ENCODE results near the gene MKS1.

MKS1 gene

DNA sequence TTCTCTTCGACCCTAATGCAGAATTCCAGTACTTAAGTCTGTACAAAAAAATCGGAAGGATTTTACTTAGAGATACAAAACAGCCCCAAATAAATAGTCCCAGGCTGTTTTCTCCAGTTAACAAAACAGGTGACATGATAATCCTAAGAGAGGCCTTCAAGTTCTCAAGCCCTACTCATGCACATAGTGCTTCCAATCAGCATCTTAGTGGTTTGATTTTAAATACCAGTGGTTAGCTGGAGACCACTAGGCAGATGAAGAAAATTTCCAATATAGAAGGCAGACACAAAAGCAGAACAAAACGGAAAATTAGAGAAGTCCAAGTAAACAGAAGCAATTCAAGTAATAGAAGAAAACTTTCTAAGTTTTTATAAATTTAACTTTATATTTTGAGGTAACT is 57.5 kb downstream of the MKS1 start:
- Histone ChIP-seq H3K79me2 (ENCODE audit: low read length) (no peaks in the 10 kb centered on the region), H3K9ac (ENCODE audit: low read length) (no peak overlapping the region), H2AFZ (ENCODE audit: low read depth, low read length) (no peak overlapping the region), H3K36me3 (replicated peaks; ENCODE audit: low read depth, low read length) (no peaks in the 10 kb centered on the region), H3K4me2 (ENCODE audit: low read length) (no peak overlapping the region), H4K20me1 (ENCODE audit: insufficient read depth, low read length) (no peaks in the 10 kb centered on the region), H3K4me3 (ENCODE audit: low read length) (no peak overlapping the region), H3K4me1 (ENCODE audit: low read length) (no peaks in the 10 kb centered on the region), H3K9me3 (ENCODE audit: insufficient read depth, low read length) (no peaks in the 10 kb centered on the region), H3K27me3 (ENCODE audit: low read depth, low read length) (peaks cover 42% of the 10 kb centered on the region), H3K27ac (ENCODE audit: low read length) (no peak overlapping the region)
- TF ChIP-seq, protein P1, sequence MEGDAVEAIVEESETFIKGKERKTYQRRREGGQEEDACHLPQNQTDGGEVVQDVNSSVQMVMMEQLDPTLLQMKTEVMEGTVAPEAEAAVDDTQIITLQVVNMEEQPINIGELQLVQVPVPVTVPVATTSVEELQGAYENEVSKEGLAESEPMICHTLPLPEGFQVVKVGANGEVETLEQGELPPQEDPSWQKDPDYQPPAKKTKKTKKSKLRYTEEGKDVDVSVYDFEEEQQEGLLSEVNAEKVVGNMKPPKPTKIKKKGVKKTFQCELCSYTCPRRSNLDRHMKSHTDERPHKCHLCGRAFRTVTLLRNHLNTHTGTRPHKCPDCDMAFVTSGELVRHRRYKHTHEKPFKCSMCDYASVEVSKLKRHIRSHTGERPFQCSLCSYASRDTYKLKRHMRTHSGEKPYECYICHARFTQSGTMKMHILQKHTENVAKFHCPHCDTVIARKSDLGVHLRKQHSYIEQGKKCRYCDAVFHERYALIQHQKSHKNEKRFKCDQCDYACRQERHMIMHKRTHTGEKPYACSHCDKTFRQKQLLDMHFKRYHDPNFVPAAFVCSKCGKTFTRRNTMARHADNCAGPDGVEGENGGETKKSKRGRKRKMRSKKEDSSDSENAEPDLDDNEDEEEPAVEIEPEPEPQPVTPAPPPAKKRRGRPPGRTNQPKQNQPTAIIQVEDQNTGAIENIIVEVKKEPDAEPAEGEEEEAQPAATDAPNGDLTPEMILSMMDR (IDR thresholded peaks at IDR 0.05; ENCODE audit: low read depth, low read length) = no peak
- no peak for TF ChIP-seq EZH2phosphoT487 (IDR thresholded peaks at IDR 0.05; ENCODE audit: low read depth)

DNA sequence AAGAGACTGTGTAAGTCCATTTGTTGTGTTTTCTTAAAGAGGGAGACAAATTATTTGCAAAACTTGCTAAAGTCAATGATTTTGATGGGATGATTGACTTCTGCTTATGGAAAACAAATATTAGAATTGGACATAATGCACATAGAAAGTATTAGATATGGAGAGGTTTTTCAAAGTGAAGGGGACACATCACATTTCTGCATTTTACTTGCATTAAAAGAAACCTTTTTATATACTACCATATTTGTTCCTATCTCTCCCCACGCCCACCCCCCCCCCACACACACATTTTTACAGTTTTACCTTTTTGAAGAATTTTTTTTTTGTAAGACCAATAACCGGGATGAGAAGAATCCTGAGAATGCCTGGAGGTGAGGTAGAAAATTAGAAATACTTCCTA is 60.9 kb downstream of the MKS1 start:
- peaks cover 41% of the 10 kb centered on the region for H3K27me3 ChIP-seq (ENCODE audit: low read depth, low read length)
- no peaks in the 10 kb centered on the region for H3K36me3 ChIP-seq (replicated peaks; ENCODE audit: low read depth, low read length)

DNA sequence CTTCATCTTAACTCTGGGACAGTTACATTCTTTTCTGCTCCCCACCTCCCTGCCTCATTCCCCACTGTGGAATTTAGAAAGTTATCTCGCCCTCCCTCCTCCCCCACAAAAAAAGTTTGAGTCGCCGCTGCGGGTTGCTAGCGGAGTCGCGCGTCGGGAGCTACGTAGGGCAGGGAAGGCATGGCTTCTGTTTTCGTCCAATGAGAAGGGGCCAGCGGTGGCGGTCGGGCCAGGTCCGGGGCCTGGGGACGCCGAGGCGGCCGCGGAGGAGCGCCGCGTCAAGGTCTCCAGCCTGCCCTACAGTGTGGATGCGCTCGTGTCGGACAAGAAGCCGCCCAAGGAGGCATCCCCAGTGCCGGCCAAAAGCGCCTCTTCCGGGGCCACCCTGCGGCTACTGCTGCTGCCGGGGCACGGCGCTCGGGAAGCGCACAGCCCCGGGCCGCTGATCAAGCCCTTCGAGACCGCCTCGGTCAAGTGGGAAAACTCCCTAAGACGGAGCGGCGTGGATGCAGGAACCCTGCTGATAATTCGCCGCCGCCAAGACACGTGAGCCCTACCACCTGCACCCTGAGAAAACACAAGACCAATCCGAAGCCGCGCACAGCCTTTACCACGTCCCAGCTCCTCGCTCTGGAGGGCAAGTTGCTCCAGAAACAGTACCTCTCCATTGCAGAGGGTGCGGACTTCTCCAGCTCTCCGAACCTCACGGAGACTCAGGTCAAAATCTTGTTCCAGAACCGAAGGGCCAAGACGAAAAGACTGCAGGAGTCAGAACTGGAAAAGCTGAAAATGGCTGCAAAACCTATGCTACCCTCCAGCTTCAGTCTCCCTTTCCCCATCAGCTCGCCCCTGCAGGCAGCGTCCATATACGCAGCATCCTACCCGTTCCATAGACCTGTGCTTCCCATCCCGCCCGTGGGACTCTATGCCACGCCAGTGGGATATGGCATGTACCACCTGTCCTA is 61.9 kb downstream of the MKS1 start:
- no peaks in the 10 kb centered on the region for H3K9me3 ChIP-seq (ENCODE audit: insufficient read depth, low read length)
- TF ChIP-seq, protein P1 (IDR thresholded peaks at IDR 0.05; ENCODE audit: low read depth, low read length) = no peak
- TF ChIP-seq EZH2phosphoT487 (IDR thresholded peaks at IDR 0.05; ENCODE audit: low read depth) = no peak
- no peak overlapping the region for H3K9ac ChIP-seq (ENCODE audit: low read length)
- no peaks in the 10 kb centered on the region for H3K36me3 ChIP-seq (replicated peaks; ENCODE audit: low read depth, low read length)
- H3K4me2 ChIP-seq (ENCODE audit: low read length) = no peak overlapping the region
- H2AFZ ChIP-seq (ENCODE audit: low read depth, low read length) = no peak overlapping the region
- no peak overlapping the region for H3K4me3 ChIP-seq (ENCODE audit: low read length)
- no peak overlapping the region for H3K27ac ChIP-seq (ENCODE audit: low read length)
- H3K79me2 ChIP-seq (ENCODE audit: low read length) = no peaks in the 10 kb centered on the region
- peaks cover 45% of the 10 kb centered on the region for H3K27me3 ChIP-seq (ENCODE audit: low read depth, low read length)
- H3K4me1 ChIP-seq (ENCODE audit: low read length) = no peaks in the 10 kb centered on the region
- H4K20me1 ChIP-seq (ENCODE audit: insufficient read depth, low read length) = no peaks in the 10 kb centered on the region

More for the DNA sequence above, 60.9 kb downstream of the MKS1 start:
- Histone ChIP-seq H3K9ac (ENCODE audit: low read length) (no peak overlapping the region), H3K4me2 (ENCODE audit: low read length) (no peak overlapping the region), H2AFZ (ENCODE audit: low read depth, low read length) (no peak overlapping the region), H3K27ac (ENCODE audit: low read length) (no peak overlapping the region), H3K79me2 (ENCODE audit: low read length) (no peaks in the 10 kb centered on the region), H4K20me1 (ENCODE audit: insufficient read depth, low read length) (no peaks in the 10 kb centered on the region), H3K4me1 (ENCODE audit: low read length) (no peaks in the 10 kb centered on the region), H3K4me3 (ENCODE audit: low read length) (no peak overlapping the region), H3K9me3 (ENCODE audit: insufficient read depth, low read length) (no peaks in the 10 kb centered on the region)
- TF ChIP-seq, protein P1 (IDR thresholded peaks at IDR 0.05; ENCODE audit: low read depth, low read length) = no peak
- no peak for TF ChIP-seq EZH2phosphoT487 (IDR thresholded peaks at IDR 0.05; ENCODE audit: low read depth)
